Tibial nerve (tissue), 4 donors: ENCODE results near the gene NID1. TPM values are rescaled to one million over a fixed set of nuclear protein-coding genes. Genes with fewer than 3 reads are reported as not detected.

Experiments
- DNase-seq, 2 donors: peaks; one replicate each; pipeline ENCODE4 v3.0.0-alpha.2; 2019; ENCODE audit warnings: low spot score in 2 of 2
- H3K27ac ChIP-seq, 4 donors: fragments of 200-600 bp; sonication (generic) in 3 of 4; one replicate each; pipeline ENCODE4 v1.5.1; 2017 to 2019; ENCODE audit warnings: mild to moderate bottlenecking in 1 of 4
- H3K27me3 ChIP-seq, 2 donors: fragments of 200-600 bp; sonication (generic) in 1 of 2; one replicate each; pipeline versions ENCODE4 v1.5.1 to v1.6.0; 2017 to 2019
- H3K36me3 ChIP-seq, 3 donors: fragments of 200-600 bp; sonication (generic); one replicate each; pipeline ENCODE4 v1.5.1; 2018 to 2019
- H3K4me1 ChIP-seq, 4 donors: fragments of 200-600 bp; sonication (generic) in 3 of 4; one replicate each; pipeline ENCODE4 v1.5.1; 2017 to 2019
- H3K4me3 ChIP-seq, 4 donors: fragments of 200-600 bp; sonication (generic) in 3 of 4; one replicate each; pipeline ENCODE4 v1.5.1; 2017 to 2019; ENCODE audit warnings: mild to moderate bottlenecking in 1 of 4, moderate library complexity in 1 of 4
- H3K9me3 ChIP-seq, 4 donors: fragments of 200-600 bp; sonication (generic) in 3 of 4; one replicate each; pipeline ENCODE4 v1.5.1; 2017 to 2019
- EP300 ChIP-seq, 2 donors: sonication (generic); formaldehyde crosslinking; IDR thresholded peaks; one replicate each; pipeline ENCODE4 v1.6.1; 2017; ENCODE audit warnings: antibody characterized with exemption in 2 of 2, mild to moderate bottlenecking in 1 of 2
- POLR2A ChIP-seq, 2 donors: fragments of 450-650 bp; IDR thresholded peaks; one replicate each; pipeline ENCODE4 v1.6.1; 2017; ENCODE audit warnings: antibody characterized with exemption in 2 of 2, mild to moderate bottlenecking in 2 of 2, moderate library complexity in 2 of 2
- WGBS, 2 donors: methylation state at CpG; one replicate each; pipeline ENCODE4 v1.1.5; 2018; 5-methylcytosine and 5-hydroxymethylcytosine counted together
- total RNA-seq, 4 donors: library from RNA; depleted of rRNA; stranded (reverse); fragments of >200 nt; gene quantifications; one replicate each; pipeline ENCODE4 v1.1.0, GENCODE V29; 2016
- TF ChIP-seq, protein P1 (sequence below), 5 experiments: fragments of 200-600 bp in 3 of 5; fragments of 450-650 bp in 2 of 5; sonication (generic) in 3 of 5; IDR thresholded peaks; one replicate each; pipeline ENCODE4 v1.5.1; 2016 to 2019; ENCODE audit warnings: antibody characterized with exemption in 5 of 5, mild to moderate bottlenecking in 3 of 5, moderate library complexity in 2 of 5

NID1 gene
- total RNA-seq, 4 donors from 2014 or later, result 192 to 321 (median 215) TPM

DNA sequence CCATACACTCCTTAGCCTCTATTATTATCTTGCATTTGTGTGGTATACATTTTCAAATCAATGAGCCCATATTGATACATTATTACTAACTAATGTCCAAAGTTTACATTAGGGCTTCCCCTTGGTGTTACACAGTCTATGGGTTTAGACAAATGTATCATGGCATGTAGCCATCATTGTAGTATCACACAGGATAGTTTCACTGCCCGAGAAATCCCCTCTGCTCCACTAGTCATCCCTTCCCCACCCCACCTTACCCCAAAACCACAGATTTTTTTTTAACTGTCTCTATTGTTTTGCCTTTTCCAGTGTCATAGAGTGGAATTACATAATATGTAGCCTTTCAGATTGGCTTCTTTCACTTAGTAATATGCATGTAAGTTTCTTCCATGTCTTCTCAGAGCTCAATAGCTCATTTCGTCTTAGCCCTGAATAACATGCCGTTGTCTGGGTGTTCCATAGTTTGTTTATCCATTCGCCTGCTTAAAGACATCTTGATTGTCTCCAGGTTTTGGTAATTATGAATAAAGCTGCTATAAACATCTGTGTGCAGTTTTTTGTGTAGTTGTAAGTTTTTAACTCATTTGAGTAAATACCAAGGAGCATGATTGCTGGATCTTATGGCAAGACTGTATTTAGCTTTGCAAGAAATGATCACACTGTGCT is 111.8 kb downstream of the NID1 start:
- TF ChIP-seq, protein P1, sequence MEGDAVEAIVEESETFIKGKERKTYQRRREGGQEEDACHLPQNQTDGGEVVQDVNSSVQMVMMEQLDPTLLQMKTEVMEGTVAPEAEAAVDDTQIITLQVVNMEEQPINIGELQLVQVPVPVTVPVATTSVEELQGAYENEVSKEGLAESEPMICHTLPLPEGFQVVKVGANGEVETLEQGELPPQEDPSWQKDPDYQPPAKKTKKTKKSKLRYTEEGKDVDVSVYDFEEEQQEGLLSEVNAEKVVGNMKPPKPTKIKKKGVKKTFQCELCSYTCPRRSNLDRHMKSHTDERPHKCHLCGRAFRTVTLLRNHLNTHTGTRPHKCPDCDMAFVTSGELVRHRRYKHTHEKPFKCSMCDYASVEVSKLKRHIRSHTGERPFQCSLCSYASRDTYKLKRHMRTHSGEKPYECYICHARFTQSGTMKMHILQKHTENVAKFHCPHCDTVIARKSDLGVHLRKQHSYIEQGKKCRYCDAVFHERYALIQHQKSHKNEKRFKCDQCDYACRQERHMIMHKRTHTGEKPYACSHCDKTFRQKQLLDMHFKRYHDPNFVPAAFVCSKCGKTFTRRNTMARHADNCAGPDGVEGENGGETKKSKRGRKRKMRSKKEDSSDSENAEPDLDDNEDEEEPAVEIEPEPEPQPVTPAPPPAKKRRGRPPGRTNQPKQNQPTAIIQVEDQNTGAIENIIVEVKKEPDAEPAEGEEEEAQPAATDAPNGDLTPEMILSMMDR (IDR thresholded peaks at IDR 0.05), result no peak
- 55 to 60% methylated on average over 4 of the region's 4 CpGs for WGBS, 2 donors
- H3K27me3 ChIP-seq, result no peaks in the 10 kb centered on the region
- DNase-seq, result no peak
- no peaks in the 10 kb centered on the region for H3K9me3 ChIP-seq
- H3K27ac ChIP-seq, result no peak overlapping the region
- H3K36me3 ChIP-seq, result peaks cover 0 to 10% (median 0%) of the 10 kb centered on the region in 3 donors
- no peak overlapping the region for H3K4me3 ChIP-seq
- peaks cover 0 to 9% (median 2%) of the 10 kb centered on the region in 4 donors for H3K4me1 ChIP-seq

DNA sequence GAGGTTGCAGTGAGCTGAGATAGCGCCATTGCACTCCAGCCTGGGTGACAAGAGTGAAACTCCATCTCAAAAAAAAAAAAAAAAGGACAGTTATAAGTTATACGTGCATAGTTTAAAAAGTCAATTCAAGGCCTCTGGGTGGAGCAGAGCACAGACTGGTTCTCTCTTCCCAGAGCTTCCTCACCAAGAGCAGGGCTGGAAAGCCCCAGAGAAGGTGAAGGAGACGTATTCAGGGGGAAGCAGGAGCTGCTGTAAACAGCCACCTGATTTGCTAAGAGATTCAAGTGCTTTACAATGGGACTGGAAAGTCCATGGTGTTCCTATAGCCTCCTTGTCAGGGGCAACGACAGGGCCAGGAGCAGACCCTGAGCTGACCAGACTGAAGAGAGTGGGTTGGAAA is 113.2 kb downstream of the NID1 start:
- Histone ChIP-seq H3K27ac (no peak overlapping the region), H3K36me3 (peaks cover 0 to 6% (median 0%) of the 10 kb centered on the region in 3 donors), H3K4me1 (peaks cover 0 to 9% (median 2%) of the 10 kb centered on the region in 4 donors), H3K27me3 (no peaks in the 10 kb centered on the region), H3K9me3 (no peaks in the 10 kb centered on the region), H3K4me3 (no peak overlapping the region)
- TF ChIP-seq EP300 (IDR thresholded peaks at IDR 0.05), result no peak
- TF ChIP-seq, protein P1 (IDR thresholded peaks at IDR 0.05), result no peak
- TF ChIP-seq POLR2A (IDR thresholded peaks at IDR 0.05), result no peak
- DNase-seq, result no peak
- WGBS, 2 donors, result 75 to 85% methylated on average over 4 of the region's 4 CpGs

DNA sequence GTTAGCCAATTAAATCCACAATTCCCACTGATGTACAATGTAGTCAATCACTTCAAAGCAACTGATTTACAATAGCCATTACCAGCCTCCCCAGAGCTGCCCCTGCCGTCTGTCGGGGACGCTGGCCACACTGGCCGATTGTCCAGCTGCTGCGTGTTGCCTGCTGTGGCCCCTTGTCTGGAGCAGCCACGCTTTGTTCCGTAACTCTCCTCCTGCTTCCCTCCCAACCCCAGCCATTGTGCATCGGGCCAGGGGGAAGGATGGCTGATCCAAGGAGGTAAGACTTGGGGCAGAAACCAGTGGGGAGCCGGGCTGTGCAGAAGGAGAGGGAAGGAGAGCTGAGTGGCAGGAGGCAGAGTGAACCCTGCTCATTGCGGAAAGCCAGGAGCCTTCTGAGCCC is 114.6 kb downstream of the NID1 start:
- 68 to 70% methylated on average over 10 of the region's 10 CpGs for WGBS, 2 donors
- no peak for DNase-seq
- Histone ChIP-seq H3K36me3 (peaks cover 0 to 6% (median 0%) of the 10 kb centered on the region in 3 donors), H3K4me3 (no peak overlapping the region), H3K9me3 (no peaks in the 10 kb centered on the region), H3K27ac (no peak overlapping the region), H3K4me1 (peaks cover 0 to 9% (median 2%) of the 10 kb centered on the region in 4 donors), H3K27me3 (no peaks in the 10 kb centered on the region)
- TF ChIP-seq EP300 (IDR thresholded peaks at IDR 0.05), result no peak
- TF ChIP-seq POLR2A (IDR thresholded peaks at IDR 0.05), result no peak
- TF ChIP-seq, protein P1 (IDR thresholded peaks at IDR 0.05), result no peak

DNA sequence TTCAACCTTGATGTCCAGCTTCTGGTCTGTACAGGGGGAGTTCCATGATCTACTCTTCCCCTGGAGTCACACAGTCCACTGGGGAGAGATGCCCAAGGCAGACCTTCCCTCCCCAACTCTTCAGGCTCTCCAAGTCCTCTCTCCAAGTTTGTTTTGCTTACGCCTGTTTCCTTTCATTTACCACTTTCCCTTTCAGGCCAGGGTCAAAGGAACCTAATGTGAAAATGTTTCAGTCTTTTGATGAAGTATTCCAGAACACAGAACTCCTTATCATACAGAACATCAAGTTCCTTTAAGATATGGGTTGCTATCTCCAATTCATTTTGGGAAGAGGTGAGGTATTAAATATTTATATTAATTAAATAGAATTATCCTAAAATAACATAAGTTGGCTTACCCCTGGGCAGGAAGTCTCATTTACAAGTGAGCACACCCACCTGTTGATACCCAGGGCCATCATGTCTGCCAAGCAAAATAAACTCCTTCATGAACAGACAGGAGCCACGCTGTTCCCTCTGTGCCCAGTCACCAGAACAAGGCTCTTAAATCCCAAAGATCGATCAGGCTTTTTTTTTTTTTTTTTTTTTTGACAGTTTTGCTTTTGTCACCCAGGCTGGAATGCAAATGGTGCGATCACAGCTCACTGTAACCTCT is 116.0 kb downstream of the NID1 start:
- Histone ChIP-seq H3K9me3 (no peaks in the 10 kb centered on the region), H3K4me3 (no peak overlapping the region), H3K4me1 (peaks cover 0 to 9% (median 1%) of the 10 kb centered on the region in 4 donors), H3K27me3 (no peaks in the 10 kb centered on the region), H3K36me3 (no peaks in the 10 kb centered on the region), H3K27ac (no peak overlapping the region)
- WGBS, 2 donors, result 80 to 87% methylated on average over 4 of the region's 4 CpGs
- DNase-seq, result no peak
- TF ChIP-seq EP300 (IDR thresholded peaks at IDR 0.05) (peak; percentile 2 to 12), POLR2A (IDR thresholded peaks at IDR 0.05) (no peak)

DNA sequence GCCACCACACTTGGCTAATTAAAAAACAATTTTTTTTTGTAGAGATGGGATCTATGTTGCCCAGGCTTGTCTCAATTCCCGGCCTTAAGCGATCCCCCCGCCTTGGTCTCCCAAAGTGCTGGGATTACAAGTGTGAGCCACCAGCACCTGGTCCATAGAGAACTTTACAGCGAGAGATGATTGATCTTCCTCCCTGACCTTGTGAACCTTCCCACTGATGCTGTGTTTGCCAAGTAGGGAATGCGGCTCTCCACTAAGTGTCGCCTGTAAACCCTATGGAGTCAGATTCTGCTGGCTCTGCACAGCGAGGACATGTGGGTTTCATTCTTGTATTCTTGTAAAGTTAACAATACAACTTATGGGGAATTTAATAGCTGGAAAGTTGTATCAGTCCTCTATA is 116.9 kb downstream of the NID1 start:
- H3K27ac ChIP-seq, result no peak overlapping the region
- no peak for DNase-seq
- no peak for TF ChIP-seq POLR2A (IDR thresholded peaks at IDR 0.05)
- H3K9me3 ChIP-seq, result no peaks in the 10 kb centered on the region
- no peak overlapping the region for H3K4me3 ChIP-seq
- no peaks in the 10 kb centered on the region for H3K36me3 ChIP-seq
- WGBS, 2 donors, result 86 to 95% methylated on average over 7 of the region's 7 CpGs
- no peaks in the 10 kb centered on the region for H3K27me3 ChIP-seq
- H3K4me1 ChIP-seq, result peaks cover 0 to 3% (median under 1%) of the 10 kb centered on the region in 4 donors

DNA sequence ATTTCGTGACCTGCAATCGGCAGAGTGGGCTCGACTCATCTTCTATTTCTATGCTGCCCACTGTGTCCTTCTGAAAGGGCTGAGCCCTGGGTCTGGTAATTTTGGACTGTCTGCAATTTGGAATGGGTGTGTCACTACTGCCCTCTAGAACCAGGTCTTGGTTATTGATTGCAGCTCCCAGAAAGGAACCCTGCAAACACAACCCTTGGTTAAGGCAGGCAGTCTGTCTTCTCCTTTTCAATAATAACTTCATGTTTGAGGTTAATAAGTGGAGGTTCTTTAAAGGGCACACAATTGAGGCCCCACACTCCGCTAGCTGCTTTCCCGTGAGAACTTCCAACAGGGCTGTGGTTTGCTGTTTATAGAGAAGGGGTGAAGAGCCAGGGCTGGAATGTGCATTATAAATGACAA is 118.3 kb downstream of the NID1 start:
- H3K27me3 ChIP-seq, result no peaks in the 10 kb centered on the region
- DNase-seq, result no peak
- no peaks in the 10 kb centered on the region for H3K36me3 ChIP-seq
- no peaks in the 10 kb centered on the region for H3K9me3 ChIP-seq
- peaks cover 0 to 11% (median 0%) of the 10 kb centered on the region in 4 donors for H3K4me1 ChIP-seq
- no peak overlapping the region for H3K27ac ChIP-seq
- WGBS, 2 donors, result 74 to 83% methylated on average over 5 of the region's 5 CpGs
- no peak overlapping the region for H3K4me3 ChIP-seq
- TF ChIP-seq, protein P1 (IDR thresholded peaks at IDR 0.05), result peak in 3 of 5 experiments; percentile 8 to 23 (median 13)
- no peak for TF ChIP-seq EP300 (IDR thresholded peaks at IDR 0.05)
